WTC11 (cell line): ENCODE data around the gene ARHGEF33. TPM values are rescaled to one million over a fixed set of nuclear protein-coding genes. Genes with fewer than 3 reads are reported as not detected.

Experiments used
- ATAC-seq: fragments of 200-7000 bp; cut with Tn5 transposase; 2 replicates; pipeline ENCODE4 v1.10.0; 2021; ENCODE audit warnings: mild to moderate bottlenecking, moderate library complexity
- CTCF ChIA-PET: fragments of 300-600 bp; sonication (Branson Sonifier 250); formaldehyde crosslinking; loops from one replicate; lab custom pipeline; 2021; ENCODE audit warnings: antibody characterized with exemption; lab: Charles Lee
- POLR2A ChIA-PET: fragments of 350-600 bp; sonication (Branson Sonifier 250); formaldehyde crosslinking; loops from one replicate; lab custom pipeline; 2021; ENCODE audit warnings: antibody characterized with exemption; lab: Charles Lee
- DNase-seq: peaks from one replicate; pipeline ENCODE4 v3.0.0; 2021; ENCODE audit warnings: low spot score
- H3K27ac Mint-ChIP-seq: 2 replicates; pipeline ENCODE4 v1.8.0; 2021; ENCODE audit warnings: mixed read lengths
- H3K27me3 Mint-ChIP-seq: 2 replicates; pipeline ENCODE4 v1.8.0; 2021; ENCODE audit warnings: low read depth, mild to moderate bottlenecking, moderate library complexity, mixed read lengths
- H3K36me3 Mint-ChIP-seq: 2 replicates; pipeline ENCODE4 v1.8.0; 2021; ENCODE audit warnings: mixed read lengths
- H3K4me1 Mint-ChIP-seq: 2 replicates; pipeline ENCODE4 v1.8.0; 2022; ENCODE audit warnings: mixed read lengths
- H3K4me3 Mint-ChIP-seq: 2 replicates; pipeline ENCODE4 v1.8.0; 2021; ENCODE audit warnings: mild to moderate bottlenecking, moderate library complexity, mixed read lengths
- H3K9me3 Mint-ChIP-seq: 2 replicates; pipeline ENCODE4 v1.8.0; 2021; ENCODE audit warnings: mixed read lengths
- CREB1 ChIP-seq: sonication (generic); formaldehyde crosslinking; IDR thresholded peaks from 2 replicates; pipeline ENCODE4 v1.8.0; 2023; ENCODE audit warnings: mild to moderate bottlenecking, missing genetic modification reagents
- CTCF ChIP-seq: fragments of 200-600 bp; IDR thresholded peaks from 2 replicates; pipeline ENCODE4 v1.8.0; 2022; ENCODE audit warnings: antibody characterized with exemption
- E2F1 ChIP-seq: sonication (generic); formaldehyde crosslinking; IDR thresholded peaks from 2 replicates; pipeline ENCODE4 v1.8.0; 2022; ENCODE audit warnings: mild to moderate bottlenecking, missing genetic modification reagents
- E2F4 ChIP-seq: sonication (generic); formaldehyde crosslinking; IDR thresholded peaks from 2 replicates; pipeline ENCODE4 v1.8.1; 2022; ENCODE audit warnings: low read depth, mild to moderate bottlenecking, moderate library complexity, missing genetic modification reagents, borderline replicate concordance
- ELF4 ChIP-seq: sonication (generic); formaldehyde crosslinking; IDR thresholded peaks from 2 replicates; pipeline ENCODE4 v1.8.1; 2022; ENCODE audit warnings: low read depth, mild to moderate bottlenecking, moderate library complexity, missing genetic modification reagents
- EMX1 ChIP-seq: fragments of 250-450 bp; sonication (Bioruptor Pico); IDR thresholded peaks from 2 replicates; pipeline ENCODE4 v1.8.0; 2021; ENCODE audit warnings: mild to moderate bottlenecking
- FOXP1 ChIP-seq: sonication (generic); formaldehyde crosslinking; IDR thresholded peaks from 2 replicates; pipeline ENCODE4 v1.8.0; 2022; ENCODE audit warnings: missing genetic modification reagents, mild to moderate bottlenecking, moderate library complexity, borderline replicate concordance
- MAX ChIP-seq: sonication (generic); formaldehyde crosslinking; IDR thresholded peaks from 2 replicates; pipeline ENCODE4 v1.8.0; 2022; ENCODE audit warnings: mild to moderate bottlenecking, missing genetic modification reagents
- MYBL2 ChIP-seq: sonication (generic); formaldehyde crosslinking; IDR thresholded peaks from 2 replicates; pipeline ENCODE4 v1.8.1; 2023; ENCODE audit warnings: mild to moderate bottlenecking, moderate library complexity, missing genetic modification reagents
- NR2C2 ChIP-seq: sonication (generic); formaldehyde crosslinking; IDR thresholded peaks from 2 replicates; pipeline ENCODE4 v1.8.0; 2022; ENCODE audit warnings: mild to moderate bottlenecking, missing genetic modification reagents
- NR3C1 ChIP-seq: sonication (generic); formaldehyde crosslinking; conservative IDR thresholded peaks from 2 replicates; pipeline ENCODE4 v1.8.1; 2023; ENCODE audit warnings: low read depth, mild to moderate bottlenecking, missing genetic modification reagents
- OVOL2 ChIP-seq: fragments of 250-450 bp; sonication (Bioruptor Pico); IDR thresholded peaks from 2 replicates; pipeline ENCODE4 v1.9.0; 2021; ENCODE audit warnings: mild to moderate bottlenecking, borderline replicate concordance
- SMAD3 ChIP-seq: sonication (generic); formaldehyde crosslinking; IDR thresholded peaks from 2 replicates; pipeline ENCODE4 v1.8.0; 2022; ENCODE audit warnings: missing genetic modification reagents, mild to moderate bottlenecking, borderline replicate concordance
- ZNF138 ChIP-seq: sonication (generic); formaldehyde crosslinking; conservative IDR thresholded peaks from 2 replicates; pipeline ENCODE4 v1.8.1; 2022; ENCODE audit warnings: mild to moderate bottlenecking, moderate library complexity, missing genetic modification reagents
- ZNF263 ChIP-seq: sonication (generic); formaldehyde crosslinking; IDR thresholded peaks from 2 replicates; pipeline ENCODE4 v1.8.1; 2022; ENCODE audit warnings: low read depth, mild to moderate bottlenecking, moderate library complexity, missing genetic modification reagents
- ZNF317 ChIP-seq: sonication (generic); formaldehyde crosslinking; IDR thresholded peaks from 2 replicates; pipeline ENCODE4 v1.8.1; 2023; ENCODE audit warnings: low read depth, mild to moderate bottlenecking, moderate library complexity, missing genetic modification reagents, borderline replicate concordance
- total RNA-seq: library from RNA; stranded (reverse); gene quantifications from 3 replicates; pipeline ENCODE4 v1.2.3, GENCODE V29; 2021
- TF ChIP-seq, protein P1 (sequence below): sonication (generic); formaldehyde crosslinking; IDR thresholded peaks from 2 replicates; pipeline ENCODE4 v1.8.1; 2023; ENCODE audit warnings: mild to moderate bottlenecking, missing genetic modification reagents, moderate library complexity
- TF ChIP-seq, protein P2 (sequence below): sonication (generic); formaldehyde crosslinking; IDR thresholded peaks from 2 replicates; pipeline ENCODE4 v1.8.1; 2022; ENCODE audit warnings: mild to moderate bottlenecking, missing genetic modification reagents, moderate library complexity, borderline replicate concordance

Gene ARHGEF33
- total RNA-seq, 1 experiment from 2014 or later: 0.42 TPM

DNA sequence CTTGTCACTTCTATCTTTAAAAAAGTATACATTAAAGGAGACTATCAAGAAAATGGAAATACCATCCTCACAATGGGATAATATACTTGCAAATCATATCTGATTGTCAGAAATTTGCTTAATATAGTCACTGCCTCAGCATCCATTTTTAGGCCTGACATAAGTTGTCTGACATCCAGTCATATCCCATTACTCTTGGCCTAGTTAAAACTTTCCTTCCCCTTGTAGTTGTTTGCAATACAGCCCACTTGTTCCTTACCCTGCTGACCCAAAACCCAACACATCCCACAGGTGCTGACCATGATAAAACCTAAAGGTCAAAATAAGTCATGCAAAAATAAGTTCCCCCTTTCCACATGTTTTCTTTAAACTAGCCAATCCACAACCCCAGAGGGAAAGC lies 3.6 kb upstream of the ARHGEF33 start (continued):
- TF ChIP-seq CTCF (no peak), EMX1 (CRISPR knock-in tag) (no peak), FOXP1 (CRISPR knock-in tag) (no peak)
- TF ChIP-seq, all 79 proteins: peak for 0

DNA sequence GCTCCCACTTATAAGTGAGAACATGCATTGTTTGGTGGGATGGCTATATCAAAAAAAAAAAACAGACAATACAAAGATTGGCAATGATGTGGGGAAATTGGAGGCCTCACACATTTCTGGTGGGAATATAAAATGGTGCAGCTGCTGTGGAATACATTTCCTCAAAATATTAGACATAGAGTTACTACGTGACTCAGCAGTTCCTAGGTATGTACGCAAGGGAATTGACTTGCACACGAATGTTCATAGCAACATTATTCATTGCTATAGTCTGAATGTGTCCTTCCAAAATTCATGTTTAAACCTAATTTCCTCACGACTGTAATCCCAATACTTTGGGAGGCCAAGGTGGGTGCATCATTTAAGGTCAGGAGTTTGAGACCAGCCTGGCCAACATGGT lies 2.3 kb upstream of the ARHGEF33 start:
- 0 out of 2 replicates have a peak, but pooled peaks cover 3% of the 10 kb centered on the region for H3K4me1 Mint-ChIP-seq
- H3K36me3 Mint-ChIP-seq: no peaks in the 10 kb centered on the region
- DNase-seq: no peak
- H3K4me3 Mint-ChIP-seq: no peak overlapping the region
- no peaks in the 10 kb centered on the region for H3K9me3 Mint-ChIP-seq
- ChIA-PET POLR2A (no interaction called here), CTCF (no interaction called here)
- ATAC-seq: no peak
- no peaks in the 10 kb centered on the region; the same call in 1 of the 2 replicates for H3K27me3 Mint-ChIP-seq
- no peak overlapping the region for H3K27ac Mint-ChIP-seq
- TF ChIP-seq ZNF138 (no peak), CREB1 (no peak), ZNF263 (CRISPR knock-in tag) (no peak), OVOL2 (CRISPR knock-in tag) (no peak), NR2C2 (CRISPR knock-in tag) (no peak), E2F4 (CRISPR knock-in tag) (no peak), E2F1 (CRISPR knock-in tag) (no peak), MYBL2 (no peak), CTCF (no peak), NR3C1 (CRISPR knock-in tag) (no peak), ZNF317 (CRISPR knock-in tag) (no peak), SMAD3 (CRISPR knock-in tag) (no peak), MAX (CRISPR knock-in tag) (no peak), ELF4 (CRISPR knock-in tag) (no peak)
- TF ChIP-seq, protein P1, sequence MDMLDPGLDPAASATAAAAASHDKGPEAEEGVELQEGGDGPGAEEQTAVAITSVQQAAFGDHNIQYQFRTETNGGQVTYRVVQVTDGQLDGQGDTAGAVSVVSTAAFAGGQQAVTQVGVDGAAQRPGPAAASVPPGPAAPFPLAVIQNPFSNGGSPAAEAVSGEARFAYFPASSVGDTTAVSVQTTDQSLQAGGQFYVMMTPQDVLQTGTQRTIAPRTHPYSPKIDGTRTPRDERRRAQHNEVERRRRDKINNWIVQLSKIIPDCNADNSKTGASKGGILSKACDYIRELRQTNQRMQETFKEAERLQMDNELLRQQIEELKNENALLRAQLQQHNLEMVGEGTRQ (CRISPR knock-in tag): no peak
- TF ChIP-seq, protein P2, sequence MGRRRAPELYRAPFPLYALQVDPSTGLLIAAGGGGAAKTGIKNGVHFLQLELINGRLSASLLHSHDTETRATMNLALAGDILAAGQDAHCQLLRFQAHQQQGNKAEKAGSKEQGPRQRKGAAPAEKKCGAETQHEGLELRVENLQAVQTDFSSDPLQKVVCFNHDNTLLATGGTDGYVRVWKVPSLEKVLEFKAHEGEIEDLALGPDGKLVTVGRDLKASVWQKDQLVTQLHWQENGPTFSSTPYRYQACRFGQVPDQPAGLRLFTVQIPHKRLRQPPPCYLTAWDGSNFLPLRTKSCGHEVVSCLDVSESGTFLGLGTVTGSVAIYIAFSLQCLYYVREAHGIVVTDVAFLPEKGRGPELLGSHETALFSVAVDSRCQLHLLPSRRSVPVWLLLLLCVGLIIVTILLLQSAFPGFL (CRISPR knock-in tag): no peak
